ENCODE measurements around the gene GLB1L3.

GLB1L3 gene

DNA sequence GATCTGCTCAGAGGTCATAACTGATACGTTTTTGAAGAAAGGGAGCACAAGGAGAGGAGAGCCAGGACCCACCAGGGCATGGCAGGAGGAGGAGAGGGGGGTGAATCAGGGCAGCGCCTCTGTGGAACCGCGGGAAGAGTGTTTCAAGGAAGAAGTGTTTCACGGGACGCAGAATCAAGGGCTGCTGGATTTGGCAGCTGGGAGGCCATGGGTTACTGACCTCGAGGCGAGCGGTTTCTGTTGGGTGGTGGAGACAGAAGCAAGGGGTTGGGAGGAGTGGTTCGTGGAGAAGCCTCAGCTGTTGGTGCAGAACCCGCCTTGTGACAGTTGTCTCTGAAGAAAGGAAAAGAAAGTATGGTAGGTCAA lies 38.6 kb upstream of the GLB1L3 start:
- no peaks in the 10 kb centered on the region for H3K9me3 ChIP-seq (ENCODE audit: insufficient read depth, low read length)
- H2AFZ ChIP-seq (ENCODE audit: low read depth, low read length, severe bottlenecking) = no peak overlapping the region
- no peaks in the 10 kb centered on the region for H3K36me3 ChIP-seq (ENCODE audit: low read length)
- no peak overlapping the region for H3K4me2 ChIP-seq (ENCODE audit: low read depth, low read length, poor library complexity, severe bottlenecking)
- no peak overlapping the region for H3K27ac ChIP-seq (ENCODE audit: low read depth, low read length)
- TF ChIP-seq, protein P1, sequence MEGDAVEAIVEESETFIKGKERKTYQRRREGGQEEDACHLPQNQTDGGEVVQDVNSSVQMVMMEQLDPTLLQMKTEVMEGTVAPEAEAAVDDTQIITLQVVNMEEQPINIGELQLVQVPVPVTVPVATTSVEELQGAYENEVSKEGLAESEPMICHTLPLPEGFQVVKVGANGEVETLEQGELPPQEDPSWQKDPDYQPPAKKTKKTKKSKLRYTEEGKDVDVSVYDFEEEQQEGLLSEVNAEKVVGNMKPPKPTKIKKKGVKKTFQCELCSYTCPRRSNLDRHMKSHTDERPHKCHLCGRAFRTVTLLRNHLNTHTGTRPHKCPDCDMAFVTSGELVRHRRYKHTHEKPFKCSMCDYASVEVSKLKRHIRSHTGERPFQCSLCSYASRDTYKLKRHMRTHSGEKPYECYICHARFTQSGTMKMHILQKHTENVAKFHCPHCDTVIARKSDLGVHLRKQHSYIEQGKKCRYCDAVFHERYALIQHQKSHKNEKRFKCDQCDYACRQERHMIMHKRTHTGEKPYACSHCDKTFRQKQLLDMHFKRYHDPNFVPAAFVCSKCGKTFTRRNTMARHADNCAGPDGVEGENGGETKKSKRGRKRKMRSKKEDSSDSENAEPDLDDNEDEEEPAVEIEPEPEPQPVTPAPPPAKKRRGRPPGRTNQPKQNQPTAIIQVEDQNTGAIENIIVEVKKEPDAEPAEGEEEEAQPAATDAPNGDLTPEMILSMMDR (IDR thresholded peaks at IDR 0.05; ENCODE audit: insufficient read depth, low read length, poor library complexity, severe bottlenecking) = no peak
- no peak for TF ChIP-seq EZH2phosphoT487 (conservative IDR thresholded peaks at IDR 0.05; ENCODE audit: low read length)
- H3F3A ChIP-seq (ENCODE audit: insufficient read depth) = no peaks in the 10 kb centered on the region
- H3K9me2 ChIP-seq (replicated peaks; ENCODE audit: insufficient read depth, low read length) = no peaks in the 10 kb centered on the region
- H3K27me3 ChIP-seq (ENCODE audit: low read length) = no peaks in the 10 kb centered on the region
- no peak overlapping the region for H3K9ac ChIP-seq (ENCODE audit: low read length)
- H3K79me2 ChIP-seq (ENCODE audit: insufficient read depth, low read length) = no peaks in the 10 kb centered on the region
- no peak overlapping the region for H3K4me3 ChIP-seq (ENCODE audit: insufficient read depth, low read length, poor library complexity, severe bottlenecking)
- no peaks in the 10 kb centered on the region for H4K20me1 ChIP-seq (ENCODE audit: low read depth, low read length)

DNA sequence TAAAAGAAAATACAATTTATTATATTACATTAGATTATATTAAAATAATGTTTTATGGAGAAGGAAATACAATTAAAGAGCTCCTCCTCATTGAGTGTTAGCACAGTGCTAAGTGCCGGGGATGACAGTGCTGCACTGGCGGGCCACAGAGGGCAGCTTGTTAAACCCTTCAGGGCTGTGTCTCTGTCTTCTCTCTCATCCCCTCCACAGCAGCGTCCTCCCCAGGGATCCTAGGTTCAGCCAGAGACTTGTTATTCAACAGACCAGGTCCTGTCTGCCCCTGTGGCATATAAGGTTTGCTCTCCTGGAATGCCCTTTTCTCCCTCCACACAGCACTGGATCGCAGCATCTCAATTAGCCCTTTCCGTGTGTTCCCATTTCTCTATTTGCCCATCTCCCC lies 37.2 kb upstream of the GLB1L3 start:
- Histone ChIP-seq H3K4me3 (ENCODE audit: insufficient read depth, low read length, poor library complexity, severe bottlenecking) (no peak overlapping the region), H3K9me3 (ENCODE audit: insufficient read depth, low read length) (no peaks in the 10 kb centered on the region), H3K9ac (ENCODE audit: low read length) (no peak overlapping the region), H3K36me3 (ENCODE audit: low read length) (no peaks in the 10 kb centered on the region), H3K27me3 (ENCODE audit: low read length) (no peaks in the 10 kb centered on the region), H3K79me2 (ENCODE audit: insufficient read depth, low read length) (no peaks in the 10 kb centered on the region), H2AFZ (ENCODE audit: low read depth, low read length, severe bottlenecking) (no peak overlapping the region), H3K4me2 (ENCODE audit: low read depth, low read length, poor library complexity, severe bottlenecking) (no peak overlapping the region), H3F3A (ENCODE audit: insufficient read depth) (no peaks in the 10 kb centered on the region), H3K27ac (ENCODE audit: low read depth, low read length) (no peak overlapping the region), H3K9me2 (replicated peaks; ENCODE audit: insufficient read depth, low read length) (no peaks in the 10 kb centered on the region), H4K20me1 (ENCODE audit: low read depth, low read length) (no peaks in the 10 kb centered on the region)
- no peak for TF ChIP-seq EZH2phosphoT487 (conservative IDR thresholded peaks at IDR 0.05; ENCODE audit: low read length)
- TF ChIP-seq, protein P1 (IDR thresholded peaks at IDR 0.05; ENCODE audit: insufficient read depth, low read length, poor library complexity, severe bottlenecking) = no peak

DNA sequence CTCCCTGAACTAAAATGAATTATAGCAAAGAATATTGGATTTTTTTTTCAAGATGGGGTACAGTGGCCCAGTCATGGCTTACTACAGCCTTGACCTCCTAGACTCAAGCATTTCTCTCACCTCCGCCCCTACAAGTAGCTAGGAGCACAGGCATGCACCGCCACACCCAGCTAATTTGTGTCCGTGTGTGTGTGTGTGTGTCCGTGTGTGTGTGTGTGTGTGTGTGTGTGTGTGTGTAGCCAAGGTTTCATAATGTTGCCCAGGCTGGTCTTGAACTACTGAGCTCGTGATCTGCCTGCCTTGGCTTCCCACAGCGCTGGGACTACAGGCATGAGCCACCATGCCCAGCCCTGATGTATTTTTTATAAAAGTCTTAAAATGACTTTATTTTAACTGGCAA lies 35.6 kb upstream of the GLB1L3 start:
- no peaks in the 10 kb centered on the region for H3K9me3 ChIP-seq (ENCODE audit: insufficient read depth, low read length)
- no peak overlapping the region for H3K4me2 ChIP-seq (ENCODE audit: low read depth, low read length, poor library complexity, severe bottlenecking)
- H3K4me3 ChIP-seq (ENCODE audit: insufficient read depth, low read length, poor library complexity, severe bottlenecking) = no peak overlapping the region
- H3K9me2 ChIP-seq (replicated peaks; ENCODE audit: insufficient read depth, low read length) = no peaks in the 10 kb centered on the region
- H3K27ac ChIP-seq (ENCODE audit: low read depth, low read length) = no peak overlapping the region
- no peak overlapping the region for H3K9ac ChIP-seq (ENCODE audit: low read length)
- H4K20me1 ChIP-seq (ENCODE audit: low read depth, low read length) = no peaks in the 10 kb centered on the region
- no peaks in the 10 kb centered on the region for H3K27me3 ChIP-seq (ENCODE audit: low read length)
- no peak overlapping the region for H2AFZ ChIP-seq (ENCODE audit: low read depth, low read length, severe bottlenecking)
- no peaks in the 10 kb centered on the region for H3F3A ChIP-seq (ENCODE audit: insufficient read depth)
- H3K36me3 ChIP-seq (ENCODE audit: low read length) = no peaks in the 10 kb centered on the region
- no peak for TF ChIP-seq EZH2phosphoT487 (conservative IDR thresholded peaks at IDR 0.05; ENCODE audit: low read length)
- TF ChIP-seq, protein P1 (IDR thresholded peaks at IDR 0.05; ENCODE audit: insufficient read depth, low read length, poor library complexity, severe bottlenecking) = no peak
- H3K79me2 ChIP-seq (ENCODE audit: insufficient read depth, low read length) = no peaks in the 10 kb centered on the region

DNA sequence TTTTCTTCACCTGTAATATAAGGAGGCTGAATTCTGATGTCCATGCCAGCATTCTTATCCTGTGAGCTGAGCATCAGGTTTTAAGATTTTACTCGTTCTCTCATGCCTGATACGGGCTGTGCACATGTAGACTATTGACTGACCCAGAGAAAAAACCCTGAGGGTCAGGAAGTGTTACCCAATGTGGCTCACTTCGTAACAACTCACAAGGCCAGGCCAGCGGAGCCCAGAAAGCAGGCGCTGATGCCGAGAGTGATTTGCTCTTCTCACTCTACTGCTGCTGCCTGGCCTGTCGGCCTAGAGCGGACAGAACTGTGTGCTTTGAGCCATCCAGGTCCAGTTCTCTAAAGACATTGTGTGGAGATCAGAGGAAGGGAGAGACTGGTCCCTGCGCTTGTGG lies 33.8 kb upstream of the GLB1L3 start:
- Histone ChIP-seq H3K27me3 (ENCODE audit: low read length) (no peaks in the 10 kb centered on the region), H3K9me3 (ENCODE audit: insufficient read depth, low read length) (no peaks in the 10 kb centered on the region), H3K36me3 (ENCODE audit: low read length) (no peaks in the 10 kb centered on the region), H3K9ac (ENCODE audit: low read length) (no peak overlapping the region), H4K20me1 (ENCODE audit: low read depth, low read length) (no peaks in the 10 kb centered on the region), H3K79me2 (ENCODE audit: insufficient read depth, low read length) (no peaks in the 10 kb centered on the region), H3K9me2 (replicated peaks; ENCODE audit: insufficient read depth, low read length) (no peaks in the 10 kb centered on the region), H3K27ac (ENCODE audit: low read depth, low read length) (no peak overlapping the region), H2AFZ (ENCODE audit: low read depth, low read length, severe bottlenecking) (no peak overlapping the region), H3F3A (ENCODE audit: insufficient read depth) (no peaks in the 10 kb centered on the region), H3K4me2 (ENCODE audit: low read depth, low read length, poor library complexity, severe bottlenecking) (no peak overlapping the region), H3K4me3 (ENCODE audit: insufficient read depth, low read length, poor library complexity, severe bottlenecking) (no peak overlapping the region)
- TF ChIP-seq EZH2phosphoT487 (conservative IDR thresholded peaks at IDR 0.05; ENCODE audit: low read length) = no peak
- TF ChIP-seq, protein P1 (IDR thresholded peaks at IDR 0.05; ENCODE audit: insufficient read depth, low read length, poor library complexity, severe bottlenecking) = no peak
